ENCODE data around the gene TMEM131. TPM values are rescaled to one million over a fixed set of nuclear protein-coding genes. Genes with fewer than 3 reads are reported as not detected.
"Not testable (repeated sequence)": the region's sequence is repeated elsewhere in the genome, so short reads cannot be mapped to it uniquely, and the experiment has no call there.

TMEM131 gene
- total RNA-seq, 1 experiment from 2014 or later: 29.2 TPM

GRCh38 chr2:97900806-97901205 lies 94.9 kb downstream of the TMEM131 start:
- Mint-ChIP-seq H3K27me3 (ENCODE audit: unreplicated experiment) (no peaks in the 10 kb centered on the region), H3K27ac (ENCODE audit: unreplicated experiment) (no peak overlapping the region), H3K36me3 (ENCODE audit: insufficient read depth, unreplicated experiment) (no peaks in the 10 kb centered on the region), H3K9me3 (ENCODE audit: low read depth, unreplicated experiment) (peaks cover 6% of the 10 kb centered on the region), H3K4me3 (ENCODE audit: low read depth, unreplicated experiment) (no peak overlapping the region), H3K4me1 (ENCODE audit: low read depth, unreplicated experiment) (peaks cover 8% of the 10 kb centered on the region)
- intact Hi-C loops (cut with micrococcal nuclease; ENCODE audit: unreplicated experiment): no loop called here
- no peak for TF ChIP-seq CTCF (IDR thresholded peaks at IDR 0.05; ENCODE audit: unreplicated experiment)
- CTCF ChIA-PET: no interaction called here
- no peak for DNase-seq
- BruUV-seq (replicated peaks): no TSS peak

- H3K27ac Mint-ChIP-seq (ENCODE audit: unreplicated experiment); H3K4me1 Mint-ChIP-seq (ENCODE audit: low read depth, unreplicated experiment); DNase-seq; BruUV-seq (replicated peaks); H3K9me3 Mint-ChIP-seq (ENCODE audit: low read depth, unreplicated experiment); intact Hi-C loops (cut with micrococcal nuclease; ENCODE audit: unreplicated experiment); H3K36me3 Mint-ChIP-seq (ENCODE audit: insufficient read depth, unreplicated experiment); H3K4me3 Mint-ChIP-seq (ENCODE audit: low read depth, unreplicated experiment); CTCF ChIA-PET; H3K27me3 Mint-ChIP-seq (ENCODE audit: unreplicated experiment): not testable (repeated sequence)
Measured at GRCh38 chr2:97893042-97893441, 102.7 kb downstream of the TMEM131 start.

GRCh38 chr2:97891611-97892010 lies 104.1 kb downstream of the TMEM131 start:
- intact Hi-C loops (cut with micrococcal nuclease; ENCODE audit: unreplicated experiment): no loop called here
- TF ChIP-seq CTCF (IDR thresholded peaks at IDR 0.05; ENCODE audit: unreplicated experiment): no peak
- CTCF ChIA-PET: no interaction called here
- BruUV-seq (replicated peaks): no TSS peak
- Mint-ChIP-seq H3K4me3 (ENCODE audit: low read depth, unreplicated experiment) (no peak overlapping the region), H3K36me3 (ENCODE audit: insufficient read depth, unreplicated experiment) (peaks cover 4% of the 10 kb centered on the region), H3K9me3 (ENCODE audit: low read depth, unreplicated experiment) (peaks cover 7% of the 10 kb centered on the region), H3K4me1 (ENCODE audit: low read depth, unreplicated experiment) (no peaks in the 10 kb centered on the region), H3K27me3 (ENCODE audit: unreplicated experiment) (no peaks in the 10 kb centered on the region), H3K27ac (ENCODE audit: unreplicated experiment) (no peak overlapping the region)
- no peak for DNase-seq

- no TSS peak for BruUV-seq (replicated peaks)
- Mint-ChIP-seq H3K27ac (ENCODE audit: unreplicated experiment) (no peak overlapping the region), H3K9me3 (ENCODE audit: low read depth, unreplicated experiment) (peaks cover 6% of the 10 kb centered on the region), H3K4me1 (ENCODE audit: low read depth, unreplicated experiment) (no peaks in the 10 kb centered on the region), H3K4me3 (ENCODE audit: low read depth, unreplicated experiment) (no peak overlapping the region), H3K36me3 (ENCODE audit: insufficient read depth, unreplicated experiment) (peaks cover 5% of the 10 kb centered on the region), H3K27me3 (ENCODE audit: unreplicated experiment) (no peaks in the 10 kb centered on the region)
- CTCF ChIA-PET: no interaction called here
- DNase-seq: no peak
- TF ChIP-seq CTCF (IDR thresholded peaks at IDR 0.05; ENCODE audit: unreplicated experiment): no peak
- intact Hi-C loops (cut with micrococcal nuclease; ENCODE audit: unreplicated experiment): no loop called here
Measured at GRCh38 chr2:97889156-97889555, 106.6 kb downstream of the TMEM131 start.

- no peak for TF ChIP-seq CTCF (IDR thresholded peaks at IDR 0.05; ENCODE audit: unreplicated experiment)
- BruUV-seq (replicated peaks): no TSS peak
- Mint-ChIP-seq H3K36me3 (ENCODE audit: insufficient read depth, unreplicated experiment) (peaks cover 5% of the 10 kb centered on the region), H3K27me3 (ENCODE audit: unreplicated experiment) (no peaks in the 10 kb centered on the region), H3K27ac (ENCODE audit: unreplicated experiment) (no peak overlapping the region), H3K9me3 (ENCODE audit: low read depth, unreplicated experiment) (peaks cover 6% of the 10 kb centered on the region), H3K4me1 (ENCODE audit: low read depth, unreplicated experiment) (no peaks in the 10 kb centered on the region), H3K4me3 (ENCODE audit: low read depth, unreplicated experiment) (no peak overlapping the region)
- no peak for DNase-seq
- intact Hi-C loops (cut with micrococcal nuclease; ENCODE audit: unreplicated experiment): no loop called here
- CTCF ChIA-PET: no interaction called here
Measured at GRCh38 chr2:97885841-97886240, 109.9 kb downstream of the TMEM131 start.
